Lung (tissue), 12 donors: ENCODE measurements around the gene FAM186B. TPM values are rescaled to one million over a fixed set of nuclear protein-coding genes. Genes with fewer than 3 reads are reported as not detected.

Experiments used
- ATAC-seq: fragments of 200-7000 bp; cut with Tn5 transposase; one replicate; pipeline ENCODE4 v1.9.1; 2020; ENCODE audit warnings: moderate number of reproducible peaks; ENCODE audit not compliant: insufficient read depth, low FRiP score
- DNase-seq, 3 donors: peaks; one replicate each; pipeline ENCODE4 v3.0.0-alpha.2; 2013 to 2017
- H3K27ac ChIP-seq, 2 donors: one replicate each; pipeline ENCODE4 v1.5.1; 2013; ENCODE audit warnings: mild to moderate bottlenecking in 2 of 2, moderate library complexity in 2 of 2, control low read depth in 1 of 2, inconsistent platforms in 1 of 2, low read depth in 1 of 2, low read length in 1 of 2
- H3K27me3 ChIP-seq, 3 donors: one replicate each; pipeline ENCODE4 v1.5.1; 2013; ENCODE audit warnings: low read length in 2 of 3; ENCODE audit not compliant: control insufficient read depth in 3 of 3, insufficient read depth in 3 of 3
- H3K36me3 ChIP-seq, 4 donors: one replicate each; pipeline ENCODE4 v1.5.1; 2013; ENCODE audit warnings: low read length in 4 of 4, mild to moderate bottlenecking in 1 of 4, moderate library complexity in 1 of 4; ENCODE audit not compliant: control insufficient read depth in 4 of 4, insufficient read depth in 4 of 4
- H3K4me1 ChIP-seq, 5 donors: one replicate each; pipeline ENCODE4 v1.5.1; 2013; ENCODE audit warnings: low read length in 5 of 5, mild to moderate bottlenecking in 2 of 5, moderate library complexity in 1 of 5; ENCODE audit not compliant: control insufficient read depth in 5 of 5, insufficient read depth in 5 of 5
- H3K4me3 ChIP-seq: one replicate; pipeline ENCODE4 v1.5.1; 2013; ENCODE audit warnings: mild to moderate bottlenecking, control low read depth, moderate library complexity
- H3K9ac ChIP-seq, 2 donors: one replicate each; pipeline ENCODE4 v1.5.1; 2013; ENCODE audit warnings: low read length in 2 of 2, control low read depth in 1 of 2; ENCODE audit not compliant: insufficient read depth in 1 of 2
- H3K9me3 ChIP-seq, 4 donors: one replicate each; pipeline ENCODE4 v1.5.1; 2013; ENCODE audit warnings: low read length in 3 of 4, mild to moderate bottlenecking in 1 of 4, moderate library complexity in 1 of 4; ENCODE audit not compliant: control insufficient read depth in 4 of 4, insufficient read depth in 3 of 4
- WGBS, 2 donors: extraction: QIAGEN DNeasy Blood & Tissue Kit; methylation state at CpG; one replicate each; pipeline ENCODE4 v1.1.7; 2013; 5-methylcytosine and 5-hydroxymethylcytosine counted together
- polyA plus RNA-seq, 2 donors: library from polyadenylated mRNA; stranded (reverse); fragments of 200-250 nt; gene quantifications; one replicate each; pipeline ENCODE4 v1.2.1, GENCODE V29; 2013
- total RNA-seq, 2 donors: library from RNA; depleted of rRNA in 1 of 2; stranded (reverse); fragments of >200 nt in 1 of 2; gene quantifications; one replicate each; pipeline ENCODE4 v1.2.1, GENCODE V29; 2014 to 2021
- TF ChIP-seq, protein P1 (sequence below): IDR thresholded peaks from 2 replicates; pipeline ENCODE4 v1.5.1; 2012; ENCODE audit warnings: mild to moderate bottlenecking; ENCODE audit errors: control extremely low read depth, extremely low read depth
- donor health status: control.
- donor health status: control.
- donor health status: Bipolar disorder and iron deficiency.
- donor health status: healthy.
- donor health status: DM: yes; HTN: yes; CAD: no.

The FAM186B gene
- total and polyA plus RNA-seq, 4 donors: 0.17 to 0.80 (median 0.43) TPM

DNA sequence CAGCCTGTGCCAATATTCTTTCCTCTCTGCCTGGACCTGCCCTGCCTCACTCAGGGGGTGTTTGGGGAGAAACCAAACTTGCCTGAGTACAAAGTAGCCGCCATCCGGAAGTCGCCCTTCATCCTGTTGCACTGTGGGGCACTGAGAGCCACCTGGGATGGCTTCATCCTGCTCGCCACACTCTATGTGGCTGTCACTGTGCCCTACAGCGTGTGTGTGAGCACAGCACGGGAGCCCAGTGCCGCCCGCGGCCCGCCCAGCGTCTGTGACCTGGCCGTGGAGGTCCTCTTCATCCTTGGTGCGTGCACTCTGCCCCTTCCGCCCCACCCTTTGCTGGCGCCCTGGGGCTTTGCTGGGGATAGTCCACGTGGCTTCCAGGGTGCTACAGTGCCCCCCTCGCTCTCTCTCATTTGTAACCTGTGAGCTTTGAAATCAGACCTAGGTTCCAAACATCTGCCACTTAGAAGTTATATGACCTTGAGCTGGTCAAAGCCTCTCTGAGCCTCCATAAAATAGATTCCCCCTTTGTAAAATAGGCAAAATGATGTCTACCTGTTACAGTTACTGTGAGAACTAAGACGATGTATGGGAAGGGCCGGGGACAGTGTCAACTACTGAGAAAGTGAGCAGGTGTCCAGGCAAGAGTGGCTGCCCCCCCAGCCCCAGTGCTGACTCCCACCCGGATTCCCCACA, 62.1 kb downstream of the FAM186B start:
- TF ChIP-seq, protein P1, sequence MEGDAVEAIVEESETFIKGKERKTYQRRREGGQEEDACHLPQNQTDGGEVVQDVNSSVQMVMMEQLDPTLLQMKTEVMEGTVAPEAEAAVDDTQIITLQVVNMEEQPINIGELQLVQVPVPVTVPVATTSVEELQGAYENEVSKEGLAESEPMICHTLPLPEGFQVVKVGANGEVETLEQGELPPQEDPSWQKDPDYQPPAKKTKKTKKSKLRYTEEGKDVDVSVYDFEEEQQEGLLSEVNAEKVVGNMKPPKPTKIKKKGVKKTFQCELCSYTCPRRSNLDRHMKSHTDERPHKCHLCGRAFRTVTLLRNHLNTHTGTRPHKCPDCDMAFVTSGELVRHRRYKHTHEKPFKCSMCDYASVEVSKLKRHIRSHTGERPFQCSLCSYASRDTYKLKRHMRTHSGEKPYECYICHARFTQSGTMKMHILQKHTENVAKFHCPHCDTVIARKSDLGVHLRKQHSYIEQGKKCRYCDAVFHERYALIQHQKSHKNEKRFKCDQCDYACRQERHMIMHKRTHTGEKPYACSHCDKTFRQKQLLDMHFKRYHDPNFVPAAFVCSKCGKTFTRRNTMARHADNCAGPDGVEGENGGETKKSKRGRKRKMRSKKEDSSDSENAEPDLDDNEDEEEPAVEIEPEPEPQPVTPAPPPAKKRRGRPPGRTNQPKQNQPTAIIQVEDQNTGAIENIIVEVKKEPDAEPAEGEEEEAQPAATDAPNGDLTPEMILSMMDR: no peak
- Histone ChIP-seq H3K4me1 (peaks cover 0 to 11% (median 0%) of the 10 kb centered on the region in 5 donors), H3K27me3 (peaks cover 0 to 61% (median 32%) of the 10 kb centered on the region in 3 donors), H3K27ac (no peak overlapping the region), H3K9ac (no peak overlapping the region), H3K36me3 (no peaks in the 10 kb centered on the region), H3K4me3 (no peak overlapping the region), H3K9me3 (no peaks in the 10 kb centered on the region)
- ATAC-seq (no peak), DNase-seq (no peak)
- WGBS, 2 donors: 63 to 68% methylated on average over 20 of the region's 20 CpGs

DNA sequence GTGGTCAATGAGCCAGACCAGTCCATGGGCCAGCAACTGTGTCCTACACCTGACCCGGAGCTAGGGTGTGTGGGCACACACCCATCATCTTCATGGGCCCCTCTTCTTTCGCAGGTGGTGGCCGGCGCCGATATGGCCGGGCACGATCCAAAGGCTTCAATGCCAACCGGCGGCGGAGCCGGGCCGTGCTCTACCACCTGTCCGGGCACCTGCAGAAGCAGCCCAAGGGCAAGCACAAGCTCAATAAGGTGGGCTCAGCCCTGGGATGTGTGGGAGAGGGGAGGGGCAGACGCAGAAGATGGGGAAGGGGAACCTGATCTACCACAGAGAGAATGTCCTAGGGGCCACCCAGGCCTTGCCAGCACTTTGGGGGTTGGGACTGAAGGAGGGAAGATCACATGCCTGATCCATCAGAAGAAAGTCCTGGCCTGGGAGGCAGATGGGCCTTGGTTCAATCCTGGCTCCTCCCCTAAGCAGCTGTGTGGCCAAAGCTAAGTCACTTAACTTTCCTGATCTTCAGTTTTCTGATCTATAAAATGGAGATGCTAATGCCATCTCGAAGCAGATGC, 62.8 kb downstream of the FAM186B start:
- Histone ChIP-seq H3K27me3 (peaks cover 0 to 60% (median 36%) of the 10 kb centered on the region in 3 donors), H3K9ac (no peak overlapping the region), H3K4me3 (no peak overlapping the region), H3K36me3 (no peaks in the 10 kb centered on the region), H3K4me1 (peaks cover 0 to 17% (median 0%) of the 10 kb centered on the region in 5 donors), H3K27ac (no peak overlapping the region), H3K9me3 (no peaks in the 10 kb centered on the region)
- TF ChIP-seq, protein P1: no peak
- ATAC-seq: no peak
- 95 to 96% methylated on average over 15 of the region's 15 CpGs for WGBS, 2 donors
- no peak for DNase-seq

DNA sequence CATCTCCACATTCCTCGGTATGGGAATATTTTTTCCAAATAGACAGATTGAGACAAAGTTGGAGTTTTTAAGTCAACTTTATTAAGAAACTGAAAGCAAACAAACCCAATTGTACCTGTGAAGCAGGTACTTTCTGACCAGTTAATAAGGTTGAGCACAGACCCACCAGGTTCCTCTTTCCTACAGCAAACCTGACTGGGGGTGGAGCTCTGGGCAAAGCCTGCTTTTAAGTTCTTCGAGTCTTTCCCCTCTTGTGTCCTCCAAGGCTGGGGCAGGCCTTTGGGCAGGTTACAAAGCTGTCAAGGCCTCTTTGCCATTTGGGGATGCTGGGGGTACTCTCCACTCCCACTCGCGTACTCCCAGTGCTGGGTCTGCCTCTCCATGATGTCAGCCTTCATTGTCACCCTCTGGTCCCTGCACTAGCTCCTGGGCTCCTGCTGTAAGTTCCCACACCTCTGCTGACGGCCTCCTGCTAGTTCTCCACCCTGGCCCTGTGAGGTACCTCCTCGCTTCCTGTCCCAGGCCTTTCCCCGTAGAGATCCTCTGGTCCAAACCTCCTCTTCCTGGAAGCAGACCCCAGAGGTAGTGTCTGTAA, 63.4 kb downstream of the FAM186B start:
- DNase-seq: no peak
- WGBS, 2 donors: 80 to 84% methylated on average over 7 of the region's 7 CpGs

More for the DNA sequence above, 63.4 kb downstream of the FAM186B start:
- no peak overlapping the region for H3K27ac ChIP-seq
- peaks cover 0 to 22% (median 2%) of the 10 kb centered on the region in 5 donors for H3K4me1 ChIP-seq
- no peaks in the 10 kb centered on the region for H3K36me3 ChIP-seq
- no peak overlapping the region for H3K9ac ChIP-seq
- H3K9me3 ChIP-seq: no peaks in the 10 kb centered on the region
- H3K4me3 ChIP-seq: no peak overlapping the region
- TF ChIP-seq, protein P1: no peak
- H3K27me3 ChIP-seq: peaks cover 0 to 67% (median 41%) of the 10 kb centered on the region in 3 donors
- no peak for ATAC-seq
